PC-3 (cell line): ENCODE results near the gene CDK14. TPM values are rescaled to one million over a fixed set of nuclear protein-coding genes. Genes with fewer than 3 reads are reported as not detected.

Experiments used
- ATAC-seq: fragments of 200-7000 bp; cut with Tn5 transposase; 2 replicates; pipeline ENCODE4 v1.9.1; 2020; ENCODE audit warnings: mild to moderate bottlenecking, moderate library complexity
- BruUV-seq: library from RNA; stranded (reverse); fragments of 400-500 nt; replicated peaks from 2 replicates; lab custom pipeline; 2021; lab: Mats Ljungman, UMichigan
- CTCF ChIA-PET: fragments of 300-600 bp; sonication (Branson Sonifier 250); formaldehyde crosslinking; loops from one replicate; lab custom pipeline; 2022; ENCODE audit warnings: antibody characterized with exemption; lab: Charles Lee
- POLR2A ChIA-PET: fragments of 300-600 bp; sonication (Branson Sonifier 250); formaldehyde crosslinking; loops from one replicate; lab custom pipeline; 2022; ENCODE audit warnings: antibody characterized with exemption; ENCODE audit not compliant: unreplicated experiment; lab: Charles Lee
- DNase-seq: peaks from one replicate; pipeline ENCODE4 v3.0.0-alpha.2; 2015
- H2AFZ ChIP-seq: fragments of 300-600 bp; sonication (generic); 2 replicates; pipeline ENCODE4 v1.6.0; 2016; ENCODE audit warnings: antibody characterized with exemption, low read length
- H3F3A ChIP-seq: fragments of 300-600 bp; sonication (generic); one replicate; pipeline ENCODE4 v1.6.0; 2017; ENCODE audit warnings: antibody characterized with exemption, low read length, control low read depth, mild to moderate bottlenecking; ENCODE audit not compliant: unreplicated experiment
- H3K27ac ChIP-seq: fragments of 300-600 bp; sonication (generic); 2 replicates; pipeline ENCODE4 v1.5.1; 2016; ENCODE audit warnings: mild to moderate bottlenecking, low read length
- H3K27me3 ChIP-seq: fragments of 300-600 bp; sonication (generic); 2 replicates; pipeline ENCODE4 v1.6.1; 2016; ENCODE audit warnings: low read length, mixed read lengths
- H3K36me3 ChIP-seq: fragments of 300-600 bp; sonication (generic); 2 replicates; pipeline ENCODE4 v1.6.1; 2016; ENCODE audit warnings: low read depth, mixed run types, low read length, mixed read lengths
- H3K4me1 ChIP-seq: fragments of 300-600 bp; sonication (generic); 2 replicates; pipeline ENCODE4 v1.5.1; 2016; ENCODE audit warnings: low read length; ENCODE audit not compliant: insufficient read depth
- H3K4me2 ChIP-seq: fragments of 300-600 bp; sonication (generic); 2 replicates; pipeline ENCODE4 v1.6.0; 2016; ENCODE audit warnings: low read length
- H3K4me3 ChIP-seq: fragments of 300-600 bp; sonication (generic); 2 replicates; pipeline ENCODE4 v1.5.1; 2016; ENCODE audit warnings: mild to moderate bottlenecking, low read length, mixed read lengths
- H3K79me2 ChIP-seq: fragments of 300-600 bp; sonication (generic); 2 replicates; pipeline ENCODE4 v1.6.1; 2017; ENCODE audit warnings: low read length, mixed read lengths
- H3K9ac ChIP-seq: fragments of 300-600 bp; sonication (generic); 2 replicates; pipeline ENCODE4 v1.6.0; 2016; ENCODE audit warnings: mild to moderate bottlenecking, low read length
- H3K9me2 ChIP-seq: fragments of 300-600 bp; sonication (generic); replicated peaks from 2 replicates; pipeline ENCODE4 v1.6.1; 2016; ENCODE audit warnings: mixed run types, low read length, mixed read lengths
- H3K9me3 ChIP-seq: fragments of 300-600 bp; sonication (generic); 2 replicates; pipeline ENCODE4 v1.6.1; 2016; ENCODE audit warnings: low read length, mixed read lengths
- H4K20me1 ChIP-seq: fragments of 300-600 bp; sonication (generic); 2 replicates; pipeline ENCODE4 v1.6.1; 2016; ENCODE audit warnings: low read length, mixed read lengths
- CTCF ChIP-seq: fragments of 300-600 bp; sonication (generic); conservative IDR thresholded peaks from 2 replicates; pipeline ENCODE4 v1.5.1; 2017; ENCODE audit warnings: antibody characterized with exemption, low read depth, mild to moderate bottlenecking, low read length
- EZH2 ChIP-seq: fragments of 300-600 bp; sonication (generic); IDR thresholded peaks from one replicate; pipeline ENCODE4 v1.6.1; 2017; ENCODE audit warnings: antibody characterized with exemption, mild to moderate bottlenecking, low read length; ENCODE audit not compliant: unreplicated experiment
- EZH2phosphoT487 ChIP-seq: fragments of 300-600 bp; sonication (generic); IDR thresholded peaks from 2 replicates; pipeline ENCODE4 v1.6.1; 2018; ENCODE audit warnings: mild to moderate bottlenecking, antibody characterized with exemption, low read length, borderline replicate concordance
- intact Hi-C: fragments of 100-400 bp; cut with micrococcal nuclease; formaldehyde crosslinking; loops from 2 replicates; pipeline ENCODE4 v1.9.0; 2023
- total RNA-seq: library from RNA; depleted of rRNA; stranded (reverse); fragments of >200 nt; gene quantifications from 2 replicates; pipeline ENCODE4 v1.2.3, GENCODE V29; 2014

CDK14 gene
- total RNA-seq, 1 experiment from 2014 or later, result 8.2 TPM

GRCh38 chr7:90828601-90829000 is 232.5 kb downstream of the CDK14 start:
- POLR2A ChIA-PET, result interaction anchor here (0.6 kb wide), 1 partner anchor 89 kb away, joined by 5 read pairs; no protein-coding TSS in a partner anchor
- H3K9me2 ChIP-seq, result no peaks in the 10 kb centered on the region
- BruUV-seq, result no TSS peak
- H4K20me1 ChIP-seq, result no peaks in the 10 kb centered on the region
- no peak overlapping the region for H2AFZ ChIP-seq
- CTCF ChIA-PET, result interaction anchor here (0.7 kb wide), 1 partner anchor 385 kb away, joined by 3 read pairs; no protein-coding TSS in a partner anchor
- intact Hi-C loops, result loop anchor here (5.0 kb wide), 1 partner anchor 121 kb away; no protein-coding TSS in a partner anchor
- H3K9me3 ChIP-seq, result 0 out of 2 replicates have a peak, but pooled peaks cover 4% of the 10 kb centered on the region
- no peak overlapping the region; the same call in 1 of the 2 replicates for H3K4me3 ChIP-seq
- no peak overlapping the region; the same call in 1 of the 2 replicates for H3K9ac ChIP-seq
- H3K79me2 ChIP-seq, result no peaks in the 10 kb centered on the region
- ATAC-seq (peak; percentile 26), DNase-seq (peak; percentile 67)
- H3K4me1 ChIP-seq, result peaks cover 41% of the 10 kb centered on the region
- peak overlapping the region; percentile 89 for H3K27ac ChIP-seq
- peak overlapping the region; percentile 26; the same call in 1 of the 2 replicates for H3K4me2 ChIP-seq
- H3F3A ChIP-seq, result peaks cover 7% of the 10 kb centered on the region
- H3K27me3 ChIP-seq, result no peaks in the 10 kb centered on the region
- TF ChIP-seq EZH2phosphoT487, result no peak
- TF ChIP-seq EZH2, result no peak
- TF ChIP-seq CTCF, result no peak
- H3K36me3 ChIP-seq, result peaks cover 4% of the 10 kb centered on the region; the same call in 1 of the 2 replicates

DNA sequence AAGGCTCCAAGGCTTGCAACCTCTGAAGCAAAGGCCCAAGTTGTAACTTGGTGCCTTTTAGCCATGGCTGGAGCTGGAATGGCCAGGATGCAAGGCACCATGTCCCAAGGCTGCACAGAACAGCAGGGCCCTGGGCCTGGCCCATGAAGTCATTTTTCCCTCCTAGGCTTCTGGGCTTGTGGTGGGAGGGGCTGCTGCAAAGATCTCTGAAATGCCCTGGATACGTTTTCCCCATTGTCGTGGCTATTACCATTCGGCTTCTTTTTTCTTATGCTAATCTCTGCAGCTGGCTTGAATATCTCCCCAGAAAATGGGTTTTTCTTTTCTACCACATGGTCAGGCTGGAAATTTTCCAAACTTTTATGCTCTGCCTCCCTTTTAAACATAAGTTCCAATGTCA is 234.2 kb downstream of the CDK14 start:
- H3K27ac ChIP-seq, result no peak overlapping the region
- no peaks in the 10 kb centered on the region for H3K79me2 ChIP-seq
- H2AFZ ChIP-seq, result no peak overlapping the region
- TF ChIP-seq EZH2phosphoT487 (no peak), EZH2 (no peak), CTCF (no peak)
- no peak overlapping the region for H3K4me3 ChIP-seq
- ChIA-PET CTCF (no interaction called here), POLR2A (no interaction called here)
- no peaks in the 10 kb centered on the region for H3K27me3 ChIP-seq
- no peaks in the 10 kb centered on the region for H3K9me2 ChIP-seq
- no peak for ATAC-seq
- no peak for DNase-seq
- H3K9me3 ChIP-seq, result 0 out of 2 replicates have a peak, but pooled peaks cover 4% of the 10 kb centered on the region
- H3K4me2 ChIP-seq, result no peak overlapping the region
- intact Hi-C loops, result no loop called here
- H4K20me1 ChIP-seq, result no peaks in the 10 kb centered on the region
- no TSS peak for BruUV-seq
- peaks cover 2% of the 10 kb centered on the region for H3F3A ChIP-seq
- peaks cover 4% of the 10 kb centered on the region; the same call in 1 of the 2 replicates for H3K36me3 ChIP-seq
- H3K4me1 ChIP-seq, result peaks cover 28% of the 10 kb centered on the region
- H3K9ac ChIP-seq, result no peak overlapping the region

- Histone ChIP-seq H2AFZ (no peak overlapping the region), H3K27me3 (no peaks in the 10 kb centered on the region), H3K4me2 (no peak overlapping the region), H3K9me3 (0 out of 2 replicates have a peak, but pooled peaks cover 4% of the 10 kb centered on the region), H4K20me1 (no peaks in the 10 kb centered on the region), H3K4me1 (peaks cover 13% of the 10 kb centered on the region), H3K27ac (no peak overlapping the region), H3K9ac (no peak overlapping the region), H3K36me3 (peaks cover 4% of the 10 kb centered on the region; the same call in 1 of the 2 replicates), H3K4me3 (no peak overlapping the region), H3K9me2 (no peaks in the 10 kb centered on the region), H3K79me2 (no peaks in the 10 kb centered on the region), H3F3A (no peaks in the 10 kb centered on the region)
- no TSS peak for BruUV-seq
- intact Hi-C loops, result no loop called here
- POLR2A ChIA-PET, result no interaction called here
- CTCF ChIA-PET, result no interaction called here
- TF ChIP-seq CTCF (no peak), EZH2 (no peak), EZH2phosphoT487 (no peak)
- no peak for ATAC-seq
- no peak for DNase-seq
Observed at GRCh38 chr7:90832726-90833125, 236.6 kb downstream of the CDK14 start.
